Smooth muscle cell (in vitro differentiated cells): ENCODE measurements around the gene GRM3. TPM values are rescaled to one million over a fixed set of nuclear protein-coding genes. Genes with fewer than 3 reads are reported as not detected.
A peak's percentile ranks its signal among the peaks of the same experiment; 100 is the strongest.

Source experiments
- DNase-seq: peaks from one replicate; lab custom pipeline; 2025; ENCODE audit not compliant: unreplicated experiment; lab: John Stamatoyannopoulos, UW
- H2AFZ ChIP-seq: fragments of 200-600 bp; sonication (generic); 2 replicates; pipeline ENCODE4 v1.6.0; 2016; ENCODE audit warnings: antibody characterized with exemption, low read depth, mild to moderate bottlenecking
- H3F3A ChIP-seq: fragments of 200-600 bp; sonication (generic); 2 replicates; pipeline ENCODE4 v1.6.0; 2017; ENCODE audit warnings: antibody characterized with exemption, low read depth
- H3K27ac ChIP-seq: fragments of 200-600 bp; sonication (generic); 2 replicates; pipeline ENCODE4 v1.5.1; 2016; ENCODE audit warnings: low read depth, mild to moderate bottlenecking
- H3K27me3 ChIP-seq: fragments of 200-600 bp; sonication (generic); 2 replicates; pipeline ENCODE4 v1.6.1; 2016; ENCODE audit warnings: low read depth, mild to moderate bottlenecking
- H3K36me3 ChIP-seq: fragments of 200-600 bp; sonication (generic); 2 replicates; pipeline ENCODE4 v1.5.1; 2016; ENCODE audit warnings: low read depth
- H3K4me1 ChIP-seq: fragments of 200-600 bp; sonication (generic); 2 replicates; pipeline ENCODE4 v1.5.1; 2016; ENCODE audit warnings: low read depth
- H3K4me2 ChIP-seq: fragments of 200-600 bp; sonication (generic); 2 replicates; pipeline ENCODE4 v1.6.0; 2016; ENCODE audit warnings: mild to moderate bottlenecking
- H3K4me3 ChIP-seq: fragments of 200-600 bp; sonication (generic); 2 replicates; pipeline ENCODE4 v1.5.1; 2016; ENCODE audit warnings: mild to moderate bottlenecking
- H3K79me2 ChIP-seq: fragments of 200-600 bp; sonication (generic); 2 replicates; pipeline ENCODE4 v1.6.0; 2016; ENCODE audit warnings: low read depth, mild to moderate bottlenecking
- H3K9ac ChIP-seq: fragments of 200-600 bp; sonication (generic); 2 replicates; pipeline ENCODE4 v1.6.0; 2016; ENCODE audit warnings: low read depth
- H3K9me3 ChIP-seq: fragments of 200-600 bp; sonication (generic); replicated peaks from 2 replicates; pipeline ENCODE4 v1.5.1; 2016; ENCODE audit warnings: low read depth
- H4K20me1 ChIP-seq: fragments of 200-600 bp; sonication (generic); 2 replicates; pipeline ENCODE4 v1.6.0; 2016; ENCODE audit warnings: low read depth
- CTCF ChIP-seq: fragments of 200-600 bp; sonication (generic); IDR thresholded peaks from 2 replicates; pipeline ENCODE4 v1.5.1; 2017; ENCODE audit warnings: borderline replicate concordance, mild to moderate bottlenecking, antibody characterized with exemption; ENCODE audit not compliant: insufficient read depth, poor library complexity, severe bottlenecking
- WGBS: methylation state at CpG from one replicate; pipeline ENCODE4 v1.1.7; 2016; ENCODE audit warnings: low lambda C conversion rate; 5-methylcytosine and 5-hydroxymethylcytosine counted together
- polyA plus RNA-seq: library from polyadenylated mRNA; unstranded; fragments of >200 nt; fragmentation: Nextera tagmentation; extraction: Ambion mirVana; gene quantifications from 2 replicates; pipeline ENCODE4 v1.2.1, GENCODE V29; 2016
- total RNA-seq: library from RNA; depleted of rRNA; stranded (reverse); fragments of >200 nt; gene quantifications from 2 replicates; pipeline ENCODE4 v1.2.3, GENCODE V29; 2014

Gene GRM3
- total and polyA plus RNA-seq, 2 experiments from 2014 or later = 0.35 TPM; not detected in 1

GRCh38 chr7:86790383-86790782 lies 146.7 kb downstream of the GRM3 start:
- no peak overlapping the region for H3K4me3 ChIP-seq
- H3K27ac ChIP-seq = no peak overlapping the region
- no peaks in the 10 kb centered on the region for H3K79me2 ChIP-seq
- no peaks in the 10 kb centered on the region for H3K36me3 ChIP-seq
- no peaks in the 10 kb centered on the region for H3K27me3 ChIP-seq
- H4K20me1 ChIP-seq = no peaks in the 10 kb centered on the region
- H3K4me1 ChIP-seq = no peaks in the 10 kb centered on the region
- H3K4me2 ChIP-seq = no peak overlapping the region
- H3K9ac ChIP-seq = no peak overlapping the region
- TF ChIP-seq CTCF = no peak
- no peaks in the 10 kb centered on the region for H3F3A ChIP-seq
- H2AFZ ChIP-seq = no peak overlapping the region
- no peaks in the 10 kb centered on the region for H3K9me3 ChIP-seq
- no peak for DNase-seq

DNA sequence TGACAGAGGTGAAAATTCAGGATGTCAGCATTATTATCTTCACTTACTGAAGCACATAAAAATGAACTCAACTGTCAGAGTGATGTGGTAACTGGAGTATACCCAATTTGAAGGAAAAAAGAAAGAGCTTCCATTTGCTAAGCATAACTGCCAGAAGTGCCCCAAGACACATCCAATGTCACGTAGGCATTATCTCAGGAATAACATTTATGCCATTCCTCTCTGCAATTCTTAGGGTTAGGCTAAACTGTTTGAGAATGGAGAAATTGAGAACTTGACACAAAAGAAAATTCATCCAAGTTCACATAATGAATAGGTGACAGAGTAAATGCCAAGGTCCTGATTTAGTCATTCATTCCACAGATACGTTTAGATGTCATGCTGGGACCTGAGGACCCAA lies 148.6 kb downstream of the GRM3 start:
- TF ChIP-seq CTCF = no peak
- no peak overlapping the region for H2AFZ ChIP-seq
- no peak for DNase-seq
- no peaks in the 10 kb centered on the region for H3K4me1 ChIP-seq
- H3K27me3 ChIP-seq = no peaks in the 10 kb centered on the region
- no peak overlapping the region for H3K4me2 ChIP-seq
- 82% methylated on average over 2 of the region's 2 CpGs for WGBS
- H3K9ac ChIP-seq = no peak overlapping the region
- H4K20me1 ChIP-seq = no peaks in the 10 kb centered on the region
- no peaks in the 10 kb centered on the region for H3K9me3 ChIP-seq
- no peak overlapping the region for H3K27ac ChIP-seq
- no peaks in the 10 kb centered on the region for H3K36me3 ChIP-seq
- H3F3A ChIP-seq = no peaks in the 10 kb centered on the region
- H3K4me3 ChIP-seq = no peak overlapping the region
- no peaks in the 10 kb centered on the region for H3K79me2 ChIP-seq

DNA sequence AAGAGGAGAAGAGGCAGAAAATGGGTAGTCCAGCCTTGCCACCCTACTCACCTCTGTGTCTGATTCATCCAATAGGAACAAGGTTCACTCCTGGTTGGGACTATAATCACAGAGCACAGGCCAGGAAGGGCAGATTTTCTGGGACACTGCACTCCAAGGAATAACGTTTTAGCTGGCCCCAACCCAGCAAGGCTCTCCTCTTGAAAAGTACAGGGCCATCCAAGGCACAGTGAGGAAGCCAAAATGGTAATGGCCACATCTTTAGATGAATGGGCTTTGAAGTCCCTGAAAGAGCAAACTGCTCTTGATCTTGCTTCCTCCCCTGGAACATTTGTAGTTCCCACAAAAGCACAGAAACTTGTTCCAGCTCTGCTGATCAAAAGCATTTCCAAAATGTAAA lies 149.4 kb downstream of the GRM3 start:
- no peaks in the 10 kb centered on the region for H3K36me3 ChIP-seq
- H3K27me3 ChIP-seq = no peaks in the 10 kb centered on the region
- no peaks in the 10 kb centered on the region for H3K4me1 ChIP-seq
- no peaks in the 10 kb centered on the region for H3K9me3 ChIP-seq
- no peaks in the 10 kb centered on the region for H3K79me2 ChIP-seq
- H3F3A ChIP-seq = no peaks in the 10 kb centered on the region
- H4K20me1 ChIP-seq = no peaks in the 10 kb centered on the region
- no peak for DNase-seq
- TF ChIP-seq CTCF = no peak
- no peak overlapping the region for H2AFZ ChIP-seq
- no peak overlapping the region for H3K4me3 ChIP-seq
- no peak overlapping the region for H3K9ac ChIP-seq
- WGBS = 52% methylated on average over 1 of the region's 1 CpG
- H3K4me2 ChIP-seq = no peak overlapping the region
- H3K27ac ChIP-seq = no peak overlapping the region

GRCh38 chr7:86814661-86815379 lies 171.1 kb downstream of the GRM3 start:
- WGBS = 44% methylated on average over 5 of the region's 5 CpGs
- H3K4me3 ChIP-seq = no peak overlapping the region
- TF ChIP-seq CTCF = peak; percentile 42
- no peaks in the 10 kb centered on the region for H3K36me3 ChIP-seq
- no peak overlapping the region for H3K27ac ChIP-seq
- no peaks in the 10 kb centered on the region for H3K27me3 ChIP-seq
- H3K9me3 ChIP-seq = no peaks in the 10 kb centered on the region
- H2AFZ ChIP-seq = no peak overlapping the region
- H3K9ac ChIP-seq = no peak overlapping the region
- H3F3A ChIP-seq = no peaks in the 10 kb centered on the region
- no peaks in the 10 kb centered on the region for H4K20me1 ChIP-seq
- H3K4me1 ChIP-seq = no peaks in the 10 kb centered on the region
- DNase-seq = no peak
- H3K79me2 ChIP-seq = no peaks in the 10 kb centered on the region
- no peak overlapping the region for H3K4me2 ChIP-seq
